Stimulated activated CD4-positive, alpha-beta T cell treated with anti-CD3 and anti-CD28 coated beads, Interleukin-1b, Interleukin-23, amount 100 ng/mL, for 4 hours (primary cell): ENCODE measurements around the gene SFMBT2.

Source experiments
- DNase-seq, 2 donors: peaks; one replicate each; pipeline ENCODE4 v3.0.0-alpha.2; 2020; ENCODE audit warnings: low read depth in 2 of 2

SFMBT2 gene

DNA sequence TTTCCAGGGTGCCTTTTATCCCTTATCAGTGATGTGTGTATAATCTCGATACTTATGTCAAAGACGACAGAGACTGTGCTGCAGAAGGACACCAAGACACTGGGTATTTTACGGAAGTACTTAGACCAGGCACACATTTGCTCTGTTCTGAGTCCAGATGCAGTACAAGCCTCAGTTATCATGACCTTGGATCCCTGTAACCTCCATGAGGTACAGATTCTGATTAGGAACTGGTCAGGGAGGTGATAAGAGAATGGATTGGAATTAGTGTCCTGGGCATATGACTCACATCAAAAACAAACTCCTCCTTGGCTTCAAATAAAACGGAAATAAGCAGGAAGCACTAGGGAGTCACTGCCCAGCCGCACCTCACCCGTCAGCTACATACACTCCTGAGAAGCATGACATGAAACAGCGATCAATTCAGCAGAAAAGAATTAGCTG lies 146.5 kb downstream of the SFMBT2 start:
- DNase-seq = no peak

DNA sequence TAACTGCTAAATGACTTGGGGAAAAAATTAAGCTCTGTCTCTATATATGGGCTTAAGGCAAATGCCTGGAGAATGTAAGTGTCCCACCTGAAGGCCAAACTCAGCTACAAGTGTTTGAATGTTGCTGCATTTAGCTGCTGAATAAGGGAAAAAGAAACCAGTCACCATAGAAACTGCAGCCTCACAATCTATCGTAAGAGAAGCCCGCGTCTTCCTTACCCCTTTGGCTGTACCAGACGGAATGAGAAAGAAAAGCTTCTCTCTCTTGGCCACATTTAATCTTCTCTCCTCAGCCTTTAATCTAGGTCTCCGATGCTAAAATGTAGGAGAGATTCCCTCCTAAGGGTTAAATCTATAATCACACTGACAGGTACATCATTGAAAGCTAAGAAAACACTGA lies 147.2 kb downstream of the SFMBT2 start:
- DNase-seq = no peak

DNA sequence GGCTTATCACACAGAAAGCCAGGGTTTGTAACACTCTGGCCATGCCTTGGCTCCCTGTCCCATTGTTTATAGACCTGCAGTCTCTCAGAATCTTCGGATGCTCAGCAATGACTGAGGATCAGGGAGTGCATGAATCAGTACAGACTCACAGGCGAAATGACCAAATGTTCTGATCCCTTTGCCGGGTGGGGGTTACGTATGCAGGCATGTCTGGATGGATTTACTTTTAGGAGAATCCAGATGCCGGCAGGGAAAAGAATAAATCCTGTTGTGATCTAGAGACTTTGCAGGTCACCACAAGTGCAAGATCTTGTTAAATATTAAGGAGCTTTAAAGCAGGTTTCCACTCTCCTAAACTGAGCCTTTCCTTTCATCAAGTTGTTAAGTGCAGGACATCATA lies 149.5 kb downstream of the SFMBT2 start:
- DNase-seq = no peak

DNA sequence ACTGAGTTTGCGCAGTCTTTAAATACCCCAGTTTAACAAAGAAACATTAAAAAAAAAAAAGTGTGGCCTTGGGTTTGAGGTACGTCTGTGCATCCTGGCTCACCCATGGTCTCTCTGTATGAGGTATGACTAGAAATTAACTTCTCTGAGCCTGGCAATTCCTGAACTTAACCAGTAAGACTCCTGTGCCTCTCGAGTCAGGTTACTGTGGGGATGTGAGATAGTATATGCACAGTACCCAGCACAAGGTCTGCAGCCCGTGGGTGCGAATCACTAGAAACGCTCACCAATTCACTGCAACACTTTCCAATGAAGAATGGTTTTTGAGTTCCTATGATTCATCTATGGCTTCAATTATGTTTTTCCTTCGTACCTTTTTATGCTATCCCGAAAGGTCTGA lies 149.9 kb downstream of the SFMBT2 start:
- DNase-seq = no peak

DNA sequence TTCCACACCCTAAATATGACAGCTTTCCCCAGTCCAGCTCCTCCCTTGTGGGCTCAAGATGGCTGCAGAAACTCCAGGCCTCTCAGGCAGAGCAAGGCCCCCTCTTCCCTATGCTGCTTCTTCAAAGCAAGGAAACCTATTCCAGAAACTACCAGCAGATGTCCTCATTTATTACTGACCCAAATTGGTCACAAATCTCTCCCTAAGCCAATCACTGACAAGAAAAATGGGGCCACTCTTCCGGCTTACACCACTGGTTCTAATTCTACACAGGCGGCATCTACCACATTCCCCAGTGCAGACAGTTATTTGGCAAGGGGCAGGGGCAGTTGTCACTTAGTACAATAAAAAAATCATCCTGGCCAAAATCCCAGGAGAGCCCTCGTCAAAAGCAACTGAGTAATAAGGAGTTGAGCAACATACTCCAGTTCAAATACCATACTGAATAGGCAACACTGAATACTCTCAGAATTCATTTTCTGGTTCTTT lies 150.4 kb downstream of the SFMBT2 start:
- DNase-seq = no peak

DNA sequence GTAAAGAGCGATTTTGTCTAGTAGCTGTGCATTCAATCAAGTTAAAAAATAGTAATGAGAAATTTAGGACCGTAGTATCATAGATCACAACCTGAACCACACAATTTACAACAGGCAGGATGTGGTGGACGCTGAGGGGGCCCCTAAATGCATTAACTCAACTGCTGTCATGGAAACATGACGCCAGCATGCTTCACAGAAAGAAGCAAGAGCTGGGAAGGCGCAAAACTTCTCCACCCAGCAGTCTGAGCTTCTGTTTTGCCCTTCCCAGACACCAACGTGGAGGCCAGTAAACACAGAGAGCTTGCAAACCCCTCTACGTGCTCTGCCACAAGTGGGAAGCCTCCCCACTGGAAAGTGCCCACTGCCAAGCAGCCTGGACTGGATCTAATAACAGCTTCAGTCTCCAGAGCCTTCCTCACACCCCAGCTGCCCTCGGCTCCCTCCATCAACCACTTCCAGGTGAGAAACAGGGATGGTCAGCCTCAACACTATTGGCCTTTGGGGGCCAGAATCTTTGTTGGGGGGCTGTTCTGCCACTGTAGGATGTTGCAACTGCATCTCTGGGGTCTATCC lies 151.8 kb downstream of the SFMBT2 start:
- peak in 1 of 2 donors; percentile 42 for DNase-seq

DNA sequence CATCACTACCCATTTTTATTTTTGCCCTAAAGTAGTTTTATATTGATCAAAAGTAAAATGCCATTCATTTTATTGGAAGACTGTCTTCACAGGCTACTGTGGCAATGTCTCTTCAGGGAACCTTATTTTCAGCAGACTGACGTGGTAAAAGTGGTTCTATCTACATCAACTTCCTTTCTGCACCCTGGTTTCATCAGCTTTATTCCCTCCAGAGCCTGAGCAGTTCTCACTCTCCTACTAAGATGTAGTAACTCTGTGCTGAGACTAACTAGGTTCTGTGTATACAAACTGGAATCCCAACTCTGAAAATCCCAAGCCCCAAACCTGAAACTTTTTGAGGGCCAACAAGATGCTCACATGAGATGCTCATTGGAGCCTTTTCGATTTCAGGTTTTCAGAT lies 155.3 kb downstream of the SFMBT2 start:
- DNase-seq = no peak

DNA sequence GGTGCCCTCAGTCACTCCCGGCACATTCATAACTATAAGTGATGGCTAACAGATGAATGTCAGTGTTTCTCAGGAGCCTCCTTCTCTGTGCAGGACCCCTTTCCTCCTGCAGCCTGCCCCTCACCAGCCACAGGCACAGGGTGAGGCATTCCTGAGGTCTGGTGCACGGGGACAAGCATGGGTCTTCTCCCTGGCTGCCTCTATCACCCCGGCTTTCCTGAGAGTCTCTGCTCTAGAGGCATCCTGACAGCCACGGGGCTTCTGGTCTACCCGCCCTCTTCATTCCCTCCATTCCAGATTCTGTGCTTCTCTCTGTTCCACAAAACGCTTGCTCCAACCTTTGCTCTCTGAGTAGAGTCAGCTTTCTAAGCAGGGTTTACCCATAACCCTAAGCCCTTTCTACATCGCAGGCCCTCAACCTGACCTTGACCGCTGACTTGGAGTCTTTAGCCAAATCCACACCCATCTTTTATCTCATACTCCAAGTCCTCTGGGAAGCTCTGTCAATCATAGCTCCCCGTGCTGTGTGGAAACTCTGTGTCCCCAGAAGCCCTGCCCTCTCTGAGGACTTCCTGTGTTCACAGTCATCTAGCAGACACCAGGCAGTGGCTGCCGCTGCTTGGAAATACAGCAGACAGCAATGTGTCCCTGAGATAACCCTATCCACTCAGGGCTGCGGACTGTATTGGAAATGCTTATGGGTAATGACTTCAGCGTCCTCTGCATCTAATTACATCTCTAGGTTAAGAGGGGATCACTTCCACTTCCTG lies 159.0 kb downstream of the SFMBT2 start:
- no peak for DNase-seq

DNA sequence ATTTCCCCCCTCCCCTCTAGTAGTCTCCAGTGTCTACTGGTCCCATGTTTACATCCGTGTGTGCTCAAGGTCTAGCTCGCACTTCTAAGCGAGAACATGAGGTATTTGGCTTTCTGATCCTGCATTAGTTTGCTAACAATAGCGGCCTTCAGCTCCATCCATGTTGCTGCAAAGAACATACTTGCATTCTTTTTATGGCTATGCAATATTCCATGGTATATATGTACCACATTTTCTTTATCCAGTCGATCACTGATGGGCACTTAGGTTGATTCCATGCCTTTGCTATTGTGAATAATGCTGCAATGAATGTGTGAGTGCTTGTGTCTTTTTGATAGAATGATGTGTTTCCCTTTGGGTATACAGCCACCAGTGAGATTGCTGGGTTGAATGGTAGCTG lies 160.6 kb downstream of the SFMBT2 start:
- DNase-seq = no peak

DNA sequence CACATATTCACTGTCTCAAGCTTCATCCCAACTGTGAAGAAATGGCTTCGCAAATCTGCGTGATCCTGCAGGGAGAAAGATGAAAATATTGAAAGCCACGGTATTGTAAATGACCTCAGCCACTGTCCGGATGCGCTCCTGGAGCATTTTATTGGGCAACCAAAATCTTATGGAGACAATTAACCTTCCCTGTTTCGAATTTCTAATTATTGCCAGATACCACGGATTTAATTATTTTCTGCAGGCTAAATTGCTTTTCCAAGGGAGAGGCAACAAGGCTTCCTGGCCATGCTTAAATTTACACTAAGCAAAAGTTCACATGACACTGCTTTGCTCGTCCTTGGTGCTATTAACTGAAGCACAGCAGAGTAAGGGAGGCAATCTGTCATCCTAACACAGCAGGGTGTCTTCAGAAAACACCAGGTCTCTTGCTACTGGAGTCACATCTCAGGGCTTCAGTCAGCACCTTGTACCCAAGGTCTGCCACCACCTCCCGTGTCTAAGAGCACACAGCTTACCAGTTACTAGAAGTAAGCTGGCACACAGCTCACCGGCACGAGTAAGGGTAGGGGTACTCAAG lies 162.2 kb downstream of the SFMBT2 start:
- DNase-seq = no peak

DNA sequence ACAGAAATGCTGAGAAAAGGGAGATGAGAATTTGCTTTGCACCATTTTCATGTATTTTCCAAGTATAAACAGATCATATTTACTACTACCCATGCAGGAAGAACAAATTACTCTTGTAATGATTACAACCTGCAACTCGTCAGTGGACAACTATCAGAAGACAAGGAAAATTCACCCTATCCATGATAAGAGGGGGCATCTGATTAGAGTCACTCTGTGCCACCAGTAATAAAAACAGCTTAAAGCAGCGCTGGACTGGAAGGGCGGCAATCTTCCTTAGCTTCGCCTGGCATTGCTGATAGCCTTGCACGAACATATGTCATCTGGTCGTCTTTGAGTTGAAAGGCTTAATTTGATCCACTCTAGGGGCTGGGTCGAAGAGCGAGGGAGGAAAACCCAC lies 162.7 kb downstream of the SFMBT2 start:
- DNase-seq = no peak

DNA sequence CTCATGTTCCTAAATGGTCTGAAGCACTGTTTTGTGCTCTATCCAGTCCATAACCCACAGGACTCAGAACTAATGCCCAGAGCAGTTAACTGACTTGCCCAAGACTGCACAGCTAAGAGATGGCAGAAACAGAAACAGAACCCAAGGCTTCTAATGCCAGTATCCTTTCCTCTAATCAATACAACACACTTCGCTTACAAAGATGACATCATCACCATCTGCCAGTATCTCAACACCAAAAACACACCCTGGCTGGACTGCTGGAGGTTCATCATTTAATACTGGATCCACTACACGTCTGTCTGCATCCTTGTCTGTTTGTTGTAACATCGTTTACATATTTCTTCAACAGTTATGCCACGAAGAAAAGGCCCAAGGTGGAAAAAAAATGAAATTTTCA lies 165.3 kb downstream of the SFMBT2 start:
- no peak for DNase-seq

DNA sequence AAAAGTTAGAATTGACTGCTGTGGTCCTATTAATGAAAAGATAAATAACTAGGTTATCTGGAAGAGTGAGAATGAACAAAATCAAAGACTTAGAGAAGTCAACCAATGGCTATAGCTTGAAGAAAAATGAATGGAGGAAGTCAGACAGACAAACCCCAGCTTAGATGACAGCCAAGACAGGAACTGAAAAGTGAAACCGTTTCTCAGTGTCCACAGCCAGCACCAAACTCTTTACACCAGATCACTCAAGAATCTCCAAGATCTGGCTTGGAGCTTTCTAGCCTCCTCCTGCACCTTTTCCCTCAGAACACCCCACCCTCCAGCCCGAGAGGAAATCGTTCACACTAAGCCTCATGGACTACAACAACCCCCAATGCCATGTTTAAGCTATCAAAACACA lies 167.0 kb downstream of the SFMBT2 start:
- DNase-seq = no peak

DNA sequence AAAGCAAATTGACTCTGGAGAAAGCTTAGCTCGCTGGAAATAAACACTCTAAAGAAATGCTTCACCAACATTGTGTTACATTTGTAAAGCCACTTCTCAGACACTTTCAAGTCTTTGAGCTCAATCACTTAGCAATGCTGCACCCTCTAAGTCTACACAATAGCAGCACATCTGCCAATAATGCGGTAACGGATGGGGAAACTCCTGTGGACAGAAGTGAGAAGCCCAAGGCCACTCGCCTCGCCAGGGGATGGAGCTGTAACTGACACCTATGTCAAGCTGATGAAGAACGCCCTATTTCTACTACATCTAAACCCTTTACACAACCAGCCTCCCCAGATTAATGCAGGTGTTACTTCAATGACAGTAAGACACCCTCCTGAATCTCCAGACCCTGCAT lies 167.7 kb downstream of the SFMBT2 start:
- no peak for DNase-seq

DNA sequence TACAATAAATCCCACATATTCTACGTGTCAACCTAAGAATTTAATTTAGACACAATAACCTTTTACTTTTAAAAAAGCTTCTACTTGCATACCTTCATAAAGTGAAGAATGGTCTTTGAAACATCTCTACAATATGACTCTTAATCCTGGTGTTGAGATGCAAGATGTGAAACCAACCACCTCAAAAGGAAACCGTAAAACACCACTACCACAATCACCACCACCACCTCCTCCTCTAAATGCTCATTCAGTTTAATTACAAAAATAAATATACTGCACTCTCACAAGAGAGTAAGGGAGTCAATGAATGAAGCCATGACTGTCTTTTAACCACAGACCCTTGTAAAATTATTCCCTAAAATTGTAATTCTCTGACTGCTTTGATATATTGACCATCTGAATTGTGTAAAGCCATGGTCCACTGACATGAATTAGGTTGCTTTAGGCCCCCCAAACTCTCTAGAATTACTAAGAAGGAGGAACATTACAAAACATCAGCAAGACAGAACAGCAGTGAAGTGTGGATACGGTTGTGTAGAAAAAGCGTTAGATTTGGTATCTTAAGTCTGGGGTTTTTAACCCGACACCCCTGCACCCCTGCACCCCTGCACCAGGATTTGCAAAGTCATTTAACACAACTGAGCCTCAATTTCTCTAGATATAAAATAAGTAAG lies 171.4 kb downstream of the SFMBT2 start:
- DNase-seq = no peak

DNA sequence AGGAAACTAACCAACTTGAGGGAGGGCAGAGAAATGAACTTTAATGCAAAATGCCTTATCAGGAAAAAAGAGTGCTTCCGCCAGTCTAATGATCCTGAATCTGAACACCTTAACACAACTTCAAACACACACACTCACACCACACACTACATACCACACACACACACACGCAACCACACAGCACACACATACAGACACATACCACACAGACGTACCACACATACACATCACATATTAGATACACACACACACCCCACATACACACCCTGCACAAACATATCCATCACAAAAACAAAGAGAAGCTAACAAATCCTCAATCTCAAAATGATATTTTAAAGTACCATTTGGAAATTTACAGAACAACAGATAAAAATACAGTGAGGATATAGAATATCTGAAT lies 175.5 kb downstream of the SFMBT2 start:
- no peak for DNase-seq

DNA sequence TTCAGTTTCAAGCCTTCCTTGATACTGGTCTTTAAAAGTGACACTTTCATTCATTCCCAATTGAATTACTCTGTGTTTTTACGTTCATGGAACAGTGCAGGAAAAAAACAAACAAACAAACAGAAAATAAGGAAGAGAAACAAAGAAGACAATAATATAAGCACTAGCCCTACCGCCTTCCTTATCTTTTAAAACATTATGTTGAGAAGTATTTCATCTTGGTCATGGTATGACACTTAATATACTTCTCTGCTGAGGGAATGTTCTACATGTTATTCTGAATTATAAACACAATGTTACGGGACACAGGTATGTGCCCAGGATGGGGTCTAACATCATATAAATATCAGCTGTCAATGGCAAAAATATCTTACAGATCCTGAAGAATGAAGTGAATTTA lies 176.7 kb downstream of the SFMBT2 start:
- DNase-seq = no peak

DNA sequence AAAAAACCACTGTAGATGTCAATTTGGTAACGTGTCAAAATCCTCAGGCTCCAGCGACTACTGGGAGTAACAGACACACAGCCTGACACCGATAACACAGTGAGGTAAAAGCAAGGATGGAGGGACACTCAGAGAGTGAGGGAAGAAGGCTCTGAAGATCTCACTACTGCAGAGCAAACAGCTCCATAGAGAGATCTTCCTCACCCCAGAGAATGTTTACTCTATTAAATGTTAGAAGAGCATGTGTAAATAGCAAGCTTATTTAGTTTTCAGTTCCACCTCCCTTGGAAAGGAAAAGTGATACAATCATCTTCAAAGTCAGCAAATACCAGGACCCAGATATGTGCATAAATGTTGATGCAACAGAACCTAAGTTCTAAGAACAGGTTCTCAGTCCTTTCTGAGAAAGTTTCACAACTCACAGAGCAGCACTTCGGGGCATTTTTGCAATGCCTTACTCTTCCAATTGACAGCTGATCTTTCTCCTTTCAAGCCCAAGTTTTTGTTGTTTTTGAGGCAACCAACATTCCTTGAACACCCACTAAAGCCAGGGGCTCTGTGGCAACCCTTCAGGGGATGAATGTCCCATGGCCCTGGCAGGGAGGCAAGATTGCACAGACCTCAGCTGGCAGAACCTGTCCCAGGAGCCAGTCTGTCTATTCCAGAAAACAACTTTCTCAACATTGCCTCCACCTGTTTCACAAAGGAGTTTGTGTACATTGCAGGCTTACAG lies 177.4 kb downstream of the SFMBT2 start:
- no peak for DNase-seq

DNA sequence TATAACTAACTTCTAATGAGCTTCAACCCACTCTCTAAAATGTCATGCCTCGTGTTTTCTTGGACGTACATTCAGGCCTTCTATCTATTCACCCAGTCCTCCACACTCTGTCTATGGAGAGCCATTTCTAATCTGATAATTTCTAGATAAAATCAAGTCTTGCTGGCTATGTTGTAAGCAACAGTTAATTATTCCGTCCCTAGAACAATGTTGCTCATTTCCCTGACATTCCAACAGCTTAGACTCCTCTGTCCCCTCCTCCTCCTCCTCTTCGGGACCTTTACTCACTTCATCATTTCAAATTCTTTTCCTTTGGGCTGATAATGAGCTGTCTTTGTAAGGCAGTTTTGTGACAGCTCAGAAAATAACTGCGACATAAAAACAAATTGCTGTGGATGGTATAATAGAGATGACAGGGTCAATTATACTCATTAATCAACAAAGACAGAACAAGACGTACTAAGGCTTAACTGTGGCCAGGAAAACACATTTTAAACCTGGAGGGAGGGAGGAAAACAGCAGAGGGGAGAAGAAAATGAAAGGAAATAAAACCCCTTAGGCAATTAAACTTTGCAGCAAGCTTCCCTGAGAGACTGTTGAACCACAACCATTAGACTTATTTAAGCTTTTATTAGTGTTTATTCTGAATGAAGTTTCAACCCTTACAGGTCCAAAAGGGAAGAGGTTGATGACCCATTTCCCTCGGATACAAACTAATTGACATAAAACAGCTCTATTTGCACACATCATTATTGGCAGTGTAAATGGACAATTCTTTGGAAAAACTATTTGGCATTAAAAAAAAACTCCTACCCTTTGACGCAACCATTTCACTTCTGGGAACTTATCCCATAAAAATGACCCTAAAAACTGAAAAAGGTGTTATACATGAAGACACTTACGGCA lies 179.1 kb downstream of the SFMBT2 start:
- DNase-seq = no peak

DNA sequence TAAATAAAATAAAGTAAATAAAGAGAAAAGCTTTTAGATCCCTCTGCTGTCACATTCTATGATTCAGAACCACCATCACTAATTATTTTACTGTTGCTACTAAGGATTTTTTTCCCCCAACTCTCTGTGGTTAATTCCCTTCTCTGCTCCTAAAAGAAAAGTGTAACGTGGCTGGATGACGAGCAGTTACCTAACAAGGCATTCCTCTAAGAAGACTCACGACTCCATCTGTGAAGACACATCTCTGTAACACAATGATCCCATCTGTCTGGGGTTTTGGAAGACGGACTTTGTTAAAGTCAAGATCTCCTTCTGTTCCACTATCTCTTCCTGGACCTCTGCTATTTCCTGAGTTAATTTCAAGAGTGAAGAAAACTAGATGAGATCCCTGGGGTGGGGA lies 179.9 kb downstream of the SFMBT2 start:
- DNase-seq = no peak

DNA sequence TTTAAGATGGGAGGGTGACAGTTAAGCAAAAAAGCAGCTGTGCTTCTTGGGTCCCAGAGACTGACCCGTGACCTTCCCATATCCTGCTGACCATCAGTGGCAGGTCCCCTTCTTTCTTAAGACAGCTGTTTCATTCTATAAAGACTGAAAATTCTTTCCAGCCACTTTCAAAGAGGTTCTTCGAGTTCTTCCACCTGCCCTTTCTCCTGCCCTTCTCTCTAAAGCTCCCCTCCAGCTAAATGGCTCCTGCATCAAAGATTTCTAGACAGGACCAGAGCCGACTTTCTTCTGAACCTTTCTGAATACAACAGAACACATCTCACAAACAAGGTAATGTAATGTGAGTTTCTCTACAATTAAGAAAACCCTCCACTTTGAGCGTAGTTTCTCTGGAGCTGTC lies 180.8 kb downstream of the SFMBT2 start:
- DNase-seq = no peak
